GM19372 (cell line): ENCODE measurements around the gene ARL15.

Source experiments
- ATAC-seq: cut with Tn5 transposase; IDR thresholded peaks from one replicate; pipeline ENCODE4 v1.9.1; 2021; ENCODE audit warnings: mild to moderate bottlenecking, low read depth, moderate library complexity; ENCODE audit not compliant: unreplicated experiment

ARL15 gene

GRCh38 chr5:54254482-54255198 lies 55.7 kb downstream of the ARL15 start:
- no peak for ATAC-seq

DNA sequence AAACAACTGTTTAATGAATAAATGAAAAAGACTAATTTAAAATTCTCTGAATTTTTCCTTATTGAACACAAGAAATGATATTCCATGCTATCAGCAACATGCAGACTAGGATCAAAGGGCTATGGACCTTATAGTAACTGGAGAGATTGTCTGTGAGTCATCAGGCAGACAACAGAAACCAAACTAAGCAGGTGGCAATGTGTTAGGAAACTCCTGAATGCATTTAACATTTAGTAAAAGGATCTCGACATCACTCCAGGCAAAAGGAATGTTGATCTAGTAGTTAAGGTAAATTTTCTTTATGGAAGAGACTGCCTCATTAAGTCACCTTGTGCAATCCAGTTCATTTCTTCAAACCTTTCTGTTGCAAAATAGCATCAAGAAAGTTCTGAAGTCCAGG lies 58.4 kb downstream of the ARL15 start:
- no peak for ATAC-seq

GRCh38 chr5:54249210-54250028 lies 61.0 kb downstream of the ARL15 start:
- ATAC-seq = no peak

DNA sequence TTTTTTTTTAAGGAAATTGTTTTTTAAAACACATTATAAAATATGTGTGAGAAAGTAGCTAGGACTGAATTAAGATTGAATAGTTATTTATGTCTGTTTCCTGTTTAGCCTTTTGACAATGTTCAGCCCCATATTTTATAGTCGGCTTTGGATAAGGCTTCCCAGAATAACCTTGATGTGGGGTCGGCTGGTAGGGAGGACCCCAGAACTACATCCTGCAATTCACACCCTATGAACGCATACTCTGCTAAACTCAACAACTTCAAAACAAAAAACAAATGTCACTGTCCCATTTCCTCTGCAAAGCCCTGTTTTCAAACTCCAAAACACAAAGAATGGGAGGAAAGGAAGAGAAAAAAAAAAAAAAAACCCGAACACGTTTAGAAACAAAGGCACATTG lies 63.1 kb downstream of the ARL15 start:
- ATAC-seq = no peak

GRCh38 chr5:54243483-54244080 lies 66.8 kb downstream of the ARL15 start:
- ATAC-seq = no peak

DNA sequence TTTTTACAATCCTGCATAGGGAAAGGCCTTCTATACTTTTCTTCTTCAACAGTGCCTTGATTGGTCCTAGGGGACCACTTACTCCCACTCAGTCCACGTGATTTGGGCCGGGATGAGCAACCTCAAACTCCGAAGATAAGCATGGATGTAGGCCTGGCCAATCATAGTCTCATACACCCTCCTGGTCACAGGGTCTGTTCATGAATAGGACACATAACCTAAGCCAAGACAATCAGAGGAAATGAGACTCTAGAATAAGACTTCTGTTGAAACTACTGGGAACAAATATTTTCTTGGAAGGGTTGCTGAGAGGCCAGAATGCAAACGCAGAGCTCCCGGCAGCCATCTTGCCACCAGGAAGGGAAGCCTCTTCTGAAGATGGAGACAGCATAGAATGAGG lies 68.1 kb downstream of the ARL15 start:
- no peak for ATAC-seq

- ATAC-seq = no peak
Observed at GRCh38 chr5:54234304-54234933, 76.0 kb downstream of the ARL15 start.

- ATAC-seq = no peak
Observed at GRCh38 chr5:54230936-54231685, 79.3 kb downstream of the ARL15 start.

DNA sequence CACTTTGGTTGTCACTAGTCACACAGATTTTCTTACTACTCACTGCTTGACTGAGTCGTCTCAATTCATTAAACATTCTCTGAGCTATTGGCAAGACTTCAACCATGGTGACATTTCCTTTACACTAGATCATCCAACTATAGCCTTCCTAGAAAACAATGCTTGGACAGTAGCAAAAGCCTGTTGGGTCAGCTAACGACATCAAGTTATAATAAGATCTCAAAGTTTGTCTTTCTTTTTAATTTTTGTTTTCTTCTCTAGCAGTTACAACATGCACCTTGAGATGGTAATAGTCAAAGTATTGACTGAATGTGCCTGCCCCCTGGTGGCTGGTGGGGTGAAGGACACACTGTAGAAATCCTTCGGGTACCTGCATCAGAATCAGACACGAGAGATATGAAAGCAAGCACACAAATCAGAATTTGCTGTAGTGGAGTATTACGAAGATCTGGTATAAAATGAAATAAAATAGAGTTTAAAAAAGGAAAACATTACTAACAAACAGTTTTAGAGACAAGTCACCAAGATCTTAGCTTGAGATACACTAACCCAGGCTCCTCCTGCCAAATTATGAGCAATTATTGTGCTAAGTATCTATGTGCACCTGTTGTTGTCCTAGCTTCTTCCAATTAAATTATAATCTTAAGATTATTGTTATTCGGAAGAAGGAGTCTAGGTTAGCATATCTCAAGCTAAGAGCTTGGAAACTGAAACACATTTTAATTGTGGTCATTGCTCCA lies 81.2 kb downstream of the ARL15 start:
- ATAC-seq = peak; percentile 89

DNA sequence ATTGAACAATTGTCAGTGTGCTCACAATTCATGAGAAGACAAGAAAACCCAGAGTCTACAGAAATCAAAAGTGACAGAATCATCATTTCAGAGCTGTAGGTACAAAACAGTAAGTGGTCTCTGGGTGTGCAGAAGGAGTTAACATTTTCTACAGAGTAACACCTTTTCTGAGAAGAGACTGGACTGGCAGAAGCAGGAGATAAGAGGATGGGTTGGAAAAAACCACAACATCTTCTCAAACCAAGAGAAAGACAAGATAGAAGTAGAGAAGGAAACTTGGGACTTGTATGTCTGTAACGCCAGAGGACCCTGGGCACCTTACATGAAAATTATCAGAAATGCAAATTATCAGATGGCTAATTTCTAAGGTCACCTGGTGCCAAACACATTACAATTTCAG lies 82.6 kb downstream of the ARL15 start:
- ATAC-seq = no peak

- ATAC-seq = no peak
Observed at GRCh38 chr5:54227109-54227508, 83.3 kb downstream of the ARL15 start.

DNA sequence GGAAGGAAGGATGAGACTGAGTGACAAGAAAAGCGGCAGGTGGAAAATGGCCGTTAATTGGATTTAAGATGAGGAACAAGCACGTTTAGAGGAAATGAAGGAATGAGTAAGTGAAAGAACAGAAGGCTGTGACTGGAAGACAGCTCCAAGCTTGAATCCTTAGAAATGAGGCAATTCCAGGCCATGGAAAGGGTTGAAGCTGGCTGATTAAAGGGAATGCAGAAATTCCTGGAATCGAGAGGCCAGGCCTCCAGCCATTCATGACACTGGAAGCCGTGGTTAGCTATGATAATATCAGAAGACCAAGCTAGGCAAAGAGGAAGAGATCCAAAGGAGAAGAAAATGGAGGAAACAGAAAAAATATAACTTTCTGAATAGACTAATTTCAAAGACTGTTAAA lies 84.2 kb downstream of the ARL15 start:
- ATAC-seq = no peak

DNA sequence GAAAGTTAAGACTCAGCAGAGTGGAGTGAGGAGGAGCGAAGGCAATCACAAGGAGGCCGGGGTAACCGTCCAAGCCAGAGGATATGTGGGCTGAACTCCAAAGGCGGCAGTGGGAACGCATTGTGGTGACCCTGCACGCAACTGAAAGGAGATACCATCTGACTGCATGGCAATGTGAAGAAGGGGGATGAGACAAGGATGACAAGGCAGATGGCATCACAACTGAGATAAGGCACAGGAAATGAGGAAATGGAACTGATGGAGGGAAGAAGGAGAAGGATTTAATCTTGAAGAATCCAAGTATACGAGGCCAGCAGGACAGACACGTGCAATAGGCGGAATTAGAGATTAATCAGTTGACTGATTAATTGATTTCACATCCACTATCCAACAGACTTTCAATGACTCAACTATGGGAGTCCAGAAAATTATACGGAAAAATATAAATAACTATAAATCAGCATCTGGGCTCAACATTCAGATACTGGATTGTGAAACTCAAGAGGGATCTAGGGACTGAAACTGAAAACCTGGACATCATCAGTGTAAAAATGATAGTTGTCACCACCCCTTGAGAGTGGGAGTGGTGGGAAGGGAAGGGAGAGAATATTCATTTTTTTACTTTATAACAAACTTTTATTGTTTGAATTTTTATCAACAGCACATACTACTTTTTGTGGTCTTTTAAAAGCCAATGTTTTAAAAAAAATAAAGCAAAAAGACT lies 86.1 kb downstream of the ARL15 start:
- ATAC-seq = no peak

GRCh38 chr5:54222336-54222735 lies 88.0 kb downstream of the ARL15 start:
- no peak for ATAC-seq

DNA sequence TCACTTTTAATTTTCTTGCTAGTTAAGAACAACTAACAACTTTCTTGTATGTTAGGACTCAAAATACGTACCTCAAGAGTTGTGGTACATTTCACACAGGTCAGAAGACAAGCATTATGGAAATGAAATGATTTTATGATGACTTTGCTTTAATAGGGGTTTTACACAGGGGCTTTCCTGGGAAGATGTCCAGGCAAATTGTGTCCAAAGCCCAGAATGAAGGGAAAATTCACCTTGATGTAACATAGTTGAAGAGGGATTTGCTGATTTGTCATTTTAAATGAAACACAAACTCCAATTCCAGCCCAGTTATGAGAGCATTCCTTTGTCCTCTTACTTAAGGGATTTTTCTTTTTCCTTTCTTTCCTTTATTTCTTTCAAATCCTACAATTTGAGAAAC lies 89.2 kb downstream of the ARL15 start:
- ATAC-seq = no peak

- no peak for ATAC-seq
Observed at GRCh38 chr5:54220230-54221040, 89.9 kb downstream of the ARL15 start.

DNA sequence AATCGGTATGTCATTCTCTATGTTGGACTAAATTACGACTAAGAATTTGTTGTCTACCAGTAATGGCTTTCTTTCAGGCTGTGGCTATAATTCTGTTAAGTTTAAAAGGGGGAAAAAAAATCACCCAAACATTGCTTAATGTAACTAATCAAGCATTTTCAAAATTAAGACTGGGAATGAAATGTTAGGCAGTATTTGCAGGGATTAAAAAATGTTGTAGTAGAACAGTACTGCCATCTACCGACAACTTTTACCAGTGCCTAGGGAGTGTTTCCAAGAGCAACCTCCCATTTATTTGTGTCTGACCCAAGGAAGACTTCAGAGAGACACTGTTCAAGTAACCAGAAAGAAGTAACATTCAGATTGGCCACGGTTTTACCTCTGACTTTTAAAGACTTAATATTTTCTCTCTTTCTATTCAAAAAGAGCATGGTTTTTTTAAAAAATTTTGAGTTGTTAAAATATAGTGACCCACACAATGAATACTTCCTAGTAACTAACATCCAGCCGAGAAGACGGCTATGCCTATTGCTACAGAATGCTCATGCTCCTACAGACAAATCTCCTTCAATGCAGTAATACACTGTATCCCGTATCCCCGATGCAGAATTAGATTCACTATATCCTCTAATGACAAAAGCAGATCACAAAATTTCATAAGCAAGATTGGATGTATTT lies 92.4 kb downstream of the ARL15 start:
- ATAC-seq = peak; percentile 54

DNA sequence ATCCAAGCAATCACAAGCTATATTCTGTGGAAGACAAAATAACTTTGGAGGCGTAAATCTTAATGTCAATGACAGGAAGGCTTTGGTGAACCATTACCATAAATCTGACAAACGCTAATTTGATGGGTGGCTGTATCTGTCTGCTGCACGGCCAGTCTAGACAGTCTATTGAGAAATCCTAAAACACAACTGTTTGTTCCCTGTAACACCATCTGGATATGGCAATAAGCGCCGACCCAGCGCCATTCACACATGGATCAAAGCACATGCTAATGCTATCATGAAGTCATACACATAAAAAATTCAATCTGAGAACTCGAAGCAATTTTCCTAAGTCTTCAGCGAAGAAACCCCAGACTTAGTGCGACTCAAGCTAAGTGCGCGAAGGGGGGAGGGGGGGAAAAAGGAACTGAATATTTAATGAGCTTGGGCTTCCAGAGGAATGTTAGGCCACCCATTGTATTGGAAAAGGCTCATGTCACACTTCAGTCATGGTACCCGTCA lies 95.1 kb downstream of the ARL15 start:
- ATAC-seq = no peak
